ENCODE results near the gene TTC1. TPM values are rescaled to one million over a fixed set of nuclear protein-coding genes. Genes with fewer than 3 reads are reported as not detected.

The TTC1 gene
- total and polyA plus RNA-seq, 9 of the 15 experiments (the other 6 are each of a cell fraction or from before 2014, with no cell fraction given) = 51.9 to 173 (median 87.7) TPM

DNA sequence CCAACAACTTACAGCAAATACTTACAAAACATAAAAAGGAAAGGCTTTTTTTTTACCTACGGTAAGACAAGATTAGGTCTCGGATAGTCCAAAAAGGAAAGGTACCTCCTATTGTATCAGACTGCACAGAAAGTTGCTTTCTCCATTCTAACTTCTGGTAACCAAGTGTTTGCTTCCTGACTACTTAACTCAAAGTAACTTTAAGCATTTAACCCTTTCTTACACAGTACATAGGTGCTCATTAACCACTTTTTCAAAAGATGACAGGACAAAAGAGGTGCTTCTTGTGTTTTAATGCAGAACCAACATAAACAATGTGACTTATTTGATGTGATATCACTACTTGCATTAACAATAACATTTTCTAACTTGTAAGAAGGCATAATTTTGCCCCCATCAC is 87.2 kb downstream of the TTC1 start (continued):
- TF ChIP-seq GABPB1 (CRISPR knock-in tag; IDR thresholded peaks at IDR 0.05) = no peak
- TF ChIP-seq HNRNPK (IDR thresholded peaks at IDR 0.05; ENCODE audit: low read depth, low read length, poor library complexity, severe bottlenecking) = no peak
- no peak for TF ChIP-seq CREB3L1 (IDR thresholded peaks at IDR 0.05; ENCODE audit: borderline replicate concordance, low read depth)
- no peak for TF ChIP-seq ESRRA (IDR thresholded peaks at IDR 0.05; ENCODE audit: borderline replicate concordance, low read depth)
- TF ChIP-seq, protein P1, sequence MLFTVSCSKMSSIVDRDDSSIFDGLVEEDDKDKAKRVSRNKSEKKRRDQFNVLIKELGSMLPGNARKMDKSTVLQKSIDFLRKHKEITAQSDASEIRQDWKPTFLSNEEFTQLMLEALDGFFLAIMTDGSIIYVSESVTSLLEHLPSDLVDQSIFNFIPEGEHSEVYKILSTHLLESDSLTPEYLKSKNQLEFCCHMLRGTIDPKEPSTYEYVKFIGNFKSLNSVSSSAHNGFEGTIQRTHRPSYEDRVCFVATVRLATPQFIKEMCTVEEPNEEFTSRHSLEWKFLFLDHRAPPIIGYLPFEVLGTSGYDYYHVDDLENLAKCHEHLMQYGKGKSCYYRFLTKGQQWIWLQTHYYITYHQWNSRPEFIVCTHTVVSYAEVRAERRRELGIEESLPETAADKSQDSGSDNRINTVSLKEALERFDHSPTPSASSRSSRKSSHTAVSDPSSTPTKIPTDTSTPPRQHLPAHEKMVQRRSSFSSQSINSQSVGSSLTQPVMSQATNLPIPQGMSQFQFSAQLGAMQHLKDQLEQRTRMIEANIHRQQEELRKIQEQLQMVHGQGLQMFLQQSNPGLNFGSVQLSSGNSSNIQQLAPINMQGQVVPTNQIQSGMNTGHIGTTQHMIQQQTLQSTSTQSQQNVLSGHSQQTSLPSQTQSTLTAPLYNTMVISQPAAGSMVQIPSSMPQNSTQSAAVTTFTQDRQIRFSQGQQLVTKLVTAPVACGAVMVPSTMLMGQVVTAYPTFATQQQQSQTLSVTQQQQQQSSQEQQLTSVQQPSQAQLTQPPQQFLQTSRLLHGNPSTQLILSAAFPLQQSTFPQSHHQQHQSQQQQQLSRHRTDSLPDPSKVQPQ (CRISPR knock-in tag; IDR thresholded peaks at IDR 0.05; ENCODE audit: borderline replicate concordance) = no peak
- no peak for TF ChIP-seq SMAD1 (IDR thresholded peaks at IDR 0.05; ENCODE audit: low read depth, low read length, partially characterized antibody)

- no peak overlapping the region for H3K4me3 ChIP-seq
- no peak for ATAC-seq
- no peaks in the 10 kb centered on the region for H3K27me3 ChIP-seq (ENCODE audit: control insufficient read depth in 2 of 2, insufficient read depth in 2 of 2, low read length in 2 of 2)
- 99% methylated on average over 4 of the region's 4 CpGs for WGBS (ENCODE audit: insufficient coverage, low coverage, missing lambda C conversion rate)
- H2AFZ ChIP-seq (ENCODE audit: low read depth, low read length) = no peak overlapping the region
- BruUV-seq (replicated peaks) = no TSS peak
- intact Hi-C loops (cut with micrococcal nuclease) (no loop called here), in situ Hi-C loops (cut with MboI) (no loop called here)
- peak; percentile 59 for TF ChIP-seq CEBPB (tag; IDR thresholded peaks at IDR 0.05)
- TF ChIP-seq ZNF232 (CRISPR knock-in tag; IDR thresholded peaks at IDR 0.05) = no peak
- no peak for TF ChIP-seq CEBPG (CRISPR knock-in tag; IDR thresholded peaks at IDR 0.05)
- peak in 1 of 2 experiments; percentile 59; a peak in 2 of 4 replicates for TF ChIP-seq CEBPG (tag; conservative IDR thresholded peaks at IDR 0.05 in 1 of 2, IDR thresholded peaks at IDR 0.05 in 1 of 2)
- no peak overlapping the region for H3K27ac ChIP-seq (ENCODE audit: extremely low read depth, low read depth, low read length)
- no peaks in the 10 kb centered on the region for H3K9me1 ChIP-seq (ENCODE audit: control insufficient read depth, insufficient read depth, low read length)
- no peak overlapping the region for H3K4me2 ChIP-seq (ENCODE audit: insufficient read depth, low read length)
- H4K20me1 ChIP-seq (replicated peaks; ENCODE audit: control insufficient read depth, insufficient read depth, low read length) = no peaks in the 10 kb centered on the region
- H3K36me3 ChIP-seq (ENCODE audit: control insufficient read depth, insufficient read depth, low read length) = peaks cover 34% of the 10 kb centered on the region
- H3K9ac ChIP-seq (ENCODE audit: insufficient read depth in 1 of 2, low read depth in 2 of 2, low read length in 2 of 2) = no peak overlapping the region
- no peak for DNase-seq (ENCODE audit: extremely low read depth in 1 of 4, low spot score in 3 of 4)
- H3K79me2 ChIP-seq (ENCODE audit: control insufficient read depth, insufficient read depth, low read length) = peaks cover 3% of the 10 kb centered on the region; the same call in 1 of the 3 replicates
- POLR2A ChIA-PET = no interaction called here
- CTCF ChIA-PET (ENCODE audit: low intra/inter-chr PET ratio) = no interaction called here
- no peaks in the 10 kb centered on the region for H3K9me3 ChIP-seq (replicated peaks; ENCODE audit: control insufficient read depth, insufficient read depth, low read depth, low read length)
- no peaks in the 10 kb centered on the region for H3K4me1 ChIP-seq (replicated peaks in 1 of 2; ENCODE audit: control insufficient read depth in 2 of 2, insufficient read depth in 2 of 2, low read length in 2 of 2)
- FAIRE-seq = no peak
These were observed 89.1 kb downstream of the TTC1 start for GRCh38 chr5:160097991-160098390.

Data from K562 (cell line).